ENCODE results near the gene FLOT1. TPM values are rescaled to one million over a fixed set of nuclear protein-coding genes. Genes with fewer than 3 reads are reported as not detected.

FLOT1 gene
- total and polyA plus RNA-seq, 2 of the 13 experiments (the other 11 are each of a cell fraction or from before 2014, with no cell fraction given): 82.3 to 130 TPM

GRCh38 chr6:30759575-30760239 is 17.2 kb upstream of the FLOT1 start (continued):
- TF ChIP-seq ZNF552 (CRISPR knock-in tag; IDR thresholded peaks at IDR 0.05; ENCODE audit: borderline replicate concordance) (no peak), ZNF121 (CRISPR knock-in tag; IDR thresholded peaks at IDR 0.05) (no peak), ATF7-NPFF (CRISPR knock-in tag; IDR thresholded peaks at IDR 0.05; ENCODE audit: low read depth) (no peak; the same call in 1 of the 2 replicates), MBD4 (IDR thresholded peaks at IDR 0.05; ENCODE audit: borderline replicate concordance, low read length) (no peak), MAX (IDR thresholded peaks at IDR 0.05) (peak; percentile 19; the same call in 1 of the 2 replicates), ARID5B (CRISPR knock-in tag; IDR thresholded peaks at IDR 0.05) (peak; percentile 85), ZNF577 (CRISPR knock-in tag; IDR thresholded peaks at IDR 0.05; ENCODE audit: borderline replicate concordance, low read depth) (no peak), NCOA2 (CRISPR knock-in tag; IDR thresholded peaks at IDR 0.05) (peak; percentile 60), ZNF572 (CRISPR knock-in tag; IDR thresholded peaks at IDR 0.05) (no peak), ZNF280B (CRISPR knock-in tag; IDR thresholded peaks at IDR 0.05; ENCODE audit: borderline replicate concordance) (no peak), PCBP1 (IDR thresholded peaks at IDR 0.05; ENCODE audit: borderline replicate concordance, low read depth, low read length) (no peak), U2AF1 (optimal IDR thresholded peaks at IDR 0.05; ENCODE audit: low read depth, low read length) (no peak), TFE3 (CRISPR knock-in tag; IDR thresholded peaks at IDR 0.05) (no peak), SMARCC2 (IDR thresholded peaks at IDR 0.05) (0 out of 2 replicates have a peak, but pooled peaks have one; percentile 44), ELK4 (CRISPR knock-in tag; IDR thresholded peaks at IDR 0.05; ENCODE audit: borderline replicate concordance) (no peak), ATRX (CRISPR knock-in tag; IDR thresholded peaks at IDR 0.05; ENCODE audit: borderline replicate concordance) (no peak)
